Measurements from ENCODE around the gene SORBS1.
"Not testable (repeated sequence)": the region's sequence is repeated elsewhere in the genome, so short reads cannot be mapped to it uniquely, and the experiment has no call there.

Gene SORBS1

GRCh38 chr10:95353123-95353522 lies 208.0 kb downstream of the SORBS1 start:
- Histone ChIP-seq H3K4me1 (ENCODE audit: control insufficient read depth, insufficient read depth, low read length) (no peaks in the 10 kb centered on the region), H3K27ac (ENCODE audit: low read depth, low read length) (no peak overlapping the region), H3K9ac (ENCODE audit: low read depth, low read length) (no peak overlapping the region), H3K27me3 (ENCODE audit: control insufficient read depth, insufficient read depth, low read length) (no peaks in the 10 kb centered on the region), H3K36me3 (ENCODE audit: control insufficient read depth, insufficient read depth, low read length) (peaks cover 40% of the 10 kb centered on the region), H3K4me3 (ENCODE audit: low read depth, low read length) (no peak overlapping the region), H3K9me3 (ENCODE audit: control insufficient read depth, insufficient read depth, low read length) (no peaks in the 10 kb centered on the region)

GRCh38 chr10:95352684-95353083 lies 208.5 kb downstream of the SORBS1 start:
- Histone ChIP-seq H3K27ac (ENCODE audit: low read depth, low read length) (no peak overlapping the region), H3K9ac (ENCODE audit: low read depth, low read length) (no peak overlapping the region), H3K4me3 (ENCODE audit: low read depth, low read length) (no peak overlapping the region), H3K9me3 (ENCODE audit: control insufficient read depth, insufficient read depth, low read length) (no peaks in the 10 kb centered on the region), H3K27me3 (ENCODE audit: control insufficient read depth, insufficient read depth, low read length) (no peaks in the 10 kb centered on the region), H3K36me3 (ENCODE audit: control insufficient read depth, insufficient read depth, low read length) (peaks cover 40% of the 10 kb centered on the region), H3K4me1 (ENCODE audit: control insufficient read depth, insufficient read depth, low read length) (no peaks in the 10 kb centered on the region; the same call in 1 of the 2 replicates)

- Histone ChIP-seq H3K27ac (ENCODE audit: low read depth, low read length) (no peak overlapping the region), H3K4me1 (ENCODE audit: control insufficient read depth, insufficient read depth, low read length) (peaks cover 8% of the 10 kb centered on the region), H3K4me3 (ENCODE audit: low read depth, low read length) (no peak overlapping the region)
Observed at GRCh38 chr10:95350830-95351228, 210.3 kb downstream of the SORBS1 start.

GRCh38 chr10:95350219-95350829 lies 210.8 kb downstream of the SORBS1 start:
- Histone ChIP-seq H3K9me3 (ENCODE audit: control insufficient read depth, insufficient read depth, low read length) (no peaks in the 10 kb centered on the region), H3K27me3 (ENCODE audit: control insufficient read depth, insufficient read depth, low read length) (no peaks in the 10 kb centered on the region), H3K4me1 (ENCODE audit: control insufficient read depth, insufficient read depth, low read length) (peaks cover 8% of the 10 kb centered on the region), H3K9ac (ENCODE audit: low read depth, low read length) (no peak overlapping the region), H3K27ac (ENCODE audit: low read depth, low read length) (no peak overlapping the region), H3K36me3 (ENCODE audit: control insufficient read depth, insufficient read depth, low read length) (peaks cover 18% of the 10 kb centered on the region; the same call in 1 of the 2 replicates), H3K4me3 (ENCODE audit: low read depth, low read length) (no peak overlapping the region)

More at GRCh38 chr10:95350830-95351228, 210.3 kb downstream of the SORBS1 start:
- no peaks in the 10 kb centered on the region for H3K27me3 ChIP-seq (ENCODE audit: control insufficient read depth, insufficient read depth, low read length)
- H3K36me3 ChIP-seq (ENCODE audit: control insufficient read depth, insufficient read depth, low read length) = peaks cover 23% of the 10 kb centered on the region
- no peaks in the 10 kb centered on the region for H3K9me3 ChIP-seq (ENCODE audit: control insufficient read depth, insufficient read depth, low read length)
- no peak overlapping the region for H3K9ac ChIP-seq (ENCODE audit: low read depth, low read length)

- H3K36me3 ChIP-seq (ENCODE audit: control insufficient read depth, insufficient read depth, low read length); H3K4me1 ChIP-seq (ENCODE audit: control insufficient read depth, insufficient read depth, low read length); H3K27me3 ChIP-seq (ENCODE audit: control insufficient read depth, insufficient read depth, low read length); H3K9me3 ChIP-seq (ENCODE audit: control insufficient read depth, insufficient read depth, low read length); H3K27ac ChIP-seq (ENCODE audit: low read depth, low read length); H3K4me3 ChIP-seq (ENCODE audit: low read depth, low read length); H3K9ac ChIP-seq (ENCODE audit: low read depth, low read length): not testable (repeated sequence)
Observed at GRCh38 chr10:95347402-95347766, 213.8 kb downstream of the SORBS1 start.

- Histone ChIP-seq H3K36me3 (ENCODE audit: control insufficient read depth, insufficient read depth, low read length) (no peaks in the 10 kb centered on the region; the same call in 1 of the 2 replicates), H3K9me3 (ENCODE audit: control insufficient read depth, insufficient read depth, low read length) (no peaks in the 10 kb centered on the region), H3K27me3 (ENCODE audit: control insufficient read depth, insufficient read depth, low read length) (no peaks in the 10 kb centered on the region), H3K9ac (ENCODE audit: low read depth, low read length) (no peak overlapping the region), H3K4me3 (ENCODE audit: low read depth, low read length) (no peak overlapping the region), H3K27ac (ENCODE audit: low read depth, low read length) (no peak overlapping the region), H3K4me1 (ENCODE audit: control insufficient read depth, insufficient read depth, low read length) (peaks cover 8% of the 10 kb centered on the region)
Observed at GRCh38 chr10:95346715-95347401, 214.3 kb downstream of the SORBS1 start.

- peaks cover 5% of the 10 kb centered on the region; the same call in 1 of the 2 replicates for H3K36me3 ChIP-seq (ENCODE audit: control insufficient read depth, insufficient read depth, low read length)
- no peak overlapping the region for H3K9ac ChIP-seq (ENCODE audit: low read depth, low read length)
- H3K4me1 ChIP-seq (ENCODE audit: control insufficient read depth, insufficient read depth, low read length) = peaks cover 8% of the 10 kb centered on the region
- H3K27me3 ChIP-seq (ENCODE audit: control insufficient read depth, insufficient read depth, low read length) = no peaks in the 10 kb centered on the region
- no peaks in the 10 kb centered on the region for H3K9me3 ChIP-seq (ENCODE audit: control insufficient read depth, insufficient read depth, low read length)
- no peak overlapping the region for H3K27ac ChIP-seq (ENCODE audit: low read depth, low read length)
- no peak overlapping the region for H3K4me3 ChIP-seq (ENCODE audit: low read depth, low read length)
Observed at GRCh38 chr10:95343573-95343972, 217.6 kb downstream of the SORBS1 start.

GRCh38 chr10:95341716-95342130 lies 219.4 kb downstream of the SORBS1 start:
- H3K4me1 ChIP-seq (ENCODE audit: control insufficient read depth, insufficient read depth, low read length) = peaks cover 4% of the 10 kb centered on the region; the same call in 1 of the 2 replicates
- no peak overlapping the region for H3K9ac ChIP-seq (ENCODE audit: low read depth, low read length)
- no peak overlapping the region for H3K27ac ChIP-seq (ENCODE audit: low read depth, low read length)
- H3K4me3 ChIP-seq (ENCODE audit: low read depth, low read length) = no peak overlapping the region
- no peaks in the 10 kb centered on the region for H3K9me3 ChIP-seq (ENCODE audit: control insufficient read depth, insufficient read depth, low read length)
- peaks cover 5% of the 10 kb centered on the region; the same call in 1 of the 2 replicates for H3K36me3 ChIP-seq (ENCODE audit: control insufficient read depth, insufficient read depth, low read length)
- no peaks in the 10 kb centered on the region for H3K27me3 ChIP-seq (ENCODE audit: control insufficient read depth, insufficient read depth, low read length)

- Histone ChIP-seq H3K4me3 (ENCODE audit: low read depth, low read length) (no peak overlapping the region), H3K36me3 (ENCODE audit: control insufficient read depth, insufficient read depth, low read length) (peaks cover 8% of the 10 kb centered on the region; the same call in 1 of the 2 replicates), H3K27me3 (ENCODE audit: control insufficient read depth, insufficient read depth, low read length) (no peaks in the 10 kb centered on the region), H3K9ac (ENCODE audit: low read depth, low read length) (no peak overlapping the region), H3K27ac (ENCODE audit: low read depth, low read length) (no peak overlapping the region), H3K4me1 (ENCODE audit: control insufficient read depth, insufficient read depth, low read length) (no peaks in the 10 kb centered on the region), H3K9me3 (ENCODE audit: control insufficient read depth, insufficient read depth, low read length) (no peaks in the 10 kb centered on the region)
Observed at GRCh38 chr10:95339863-95340262, 221.3 kb downstream of the SORBS1 start.

GRCh38 chr10:95337423-95338160 lies 223.6 kb downstream of the SORBS1 start:
- Histone ChIP-seq H3K9me3 (ENCODE audit: control insufficient read depth, insufficient read depth, low read length) (no peaks in the 10 kb centered on the region), H3K27me3 (ENCODE audit: control insufficient read depth, insufficient read depth, low read length) (no peaks in the 10 kb centered on the region), H3K4me1 (ENCODE audit: control insufficient read depth, insufficient read depth, low read length) (peaks cover 7% of the 10 kb centered on the region; the same call in 1 of the 2 replicates), H3K9ac (ENCODE audit: low read depth, low read length) (no peak overlapping the region), H3K36me3 (ENCODE audit: control insufficient read depth, insufficient read depth, low read length) (peaks cover 11% of the 10 kb centered on the region; the same call in 1 of the 2 replicates), H3K27ac (ENCODE audit: low read depth, low read length) (no peak overlapping the region), H3K4me3 (ENCODE audit: low read depth, low read length) (no peak overlapping the region)

- no peaks in the 10 kb centered on the region for H3K9me3 ChIP-seq (ENCODE audit: control insufficient read depth, insufficient read depth, low read length)
- H3K27me3 ChIP-seq (ENCODE audit: control insufficient read depth, insufficient read depth, low read length) = no peaks in the 10 kb centered on the region
- H3K4me3 ChIP-seq (ENCODE audit: low read depth, low read length) = no peak overlapping the region
- no peak overlapping the region for H3K27ac ChIP-seq (ENCODE audit: low read depth, low read length)
- peaks cover 7% of the 10 kb centered on the region; the same call in 1 of the 2 replicates for H3K4me1 ChIP-seq (ENCODE audit: control insufficient read depth, insufficient read depth, low read length)
- no peak overlapping the region for H3K9ac ChIP-seq (ENCODE audit: low read depth, low read length)
- H3K36me3 ChIP-seq (ENCODE audit: control insufficient read depth, insufficient read depth, low read length) = peaks cover 11% of the 10 kb centered on the region; the same call in 1 of the 2 replicates
Observed at GRCh38 chr10:95336702-95337101, 224.5 kb downstream of the SORBS1 start.

Measured in HUES48 (cell line).